ENCODE results near the gene CUL9.

DNA sequence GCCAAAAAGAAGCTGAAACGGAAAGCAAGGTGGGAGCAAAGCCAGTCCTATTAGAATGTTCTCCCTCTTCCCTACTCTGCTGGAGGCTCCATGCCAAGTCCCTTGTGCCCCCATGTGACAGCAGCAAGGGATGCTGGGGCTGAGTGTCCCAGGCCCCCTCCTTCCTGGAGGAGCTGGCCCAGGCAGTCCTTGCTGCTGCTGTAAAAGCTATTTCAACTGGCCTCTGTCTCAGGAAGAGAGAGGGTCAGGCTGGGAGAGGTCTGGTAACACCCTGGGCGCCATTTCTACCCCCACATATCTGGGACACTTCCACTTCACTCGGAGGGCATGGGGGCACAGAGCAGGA lies 86.3 kb downstream of the CUL9 start:
- TF ChIP-seq EZH2 (IDR thresholded peaks at IDR 0.05; ENCODE audit: borderline replicate concordance, low read depth, low read length, severe bottlenecking), result no peak
- TF ChIP-seq, protein P1, sequence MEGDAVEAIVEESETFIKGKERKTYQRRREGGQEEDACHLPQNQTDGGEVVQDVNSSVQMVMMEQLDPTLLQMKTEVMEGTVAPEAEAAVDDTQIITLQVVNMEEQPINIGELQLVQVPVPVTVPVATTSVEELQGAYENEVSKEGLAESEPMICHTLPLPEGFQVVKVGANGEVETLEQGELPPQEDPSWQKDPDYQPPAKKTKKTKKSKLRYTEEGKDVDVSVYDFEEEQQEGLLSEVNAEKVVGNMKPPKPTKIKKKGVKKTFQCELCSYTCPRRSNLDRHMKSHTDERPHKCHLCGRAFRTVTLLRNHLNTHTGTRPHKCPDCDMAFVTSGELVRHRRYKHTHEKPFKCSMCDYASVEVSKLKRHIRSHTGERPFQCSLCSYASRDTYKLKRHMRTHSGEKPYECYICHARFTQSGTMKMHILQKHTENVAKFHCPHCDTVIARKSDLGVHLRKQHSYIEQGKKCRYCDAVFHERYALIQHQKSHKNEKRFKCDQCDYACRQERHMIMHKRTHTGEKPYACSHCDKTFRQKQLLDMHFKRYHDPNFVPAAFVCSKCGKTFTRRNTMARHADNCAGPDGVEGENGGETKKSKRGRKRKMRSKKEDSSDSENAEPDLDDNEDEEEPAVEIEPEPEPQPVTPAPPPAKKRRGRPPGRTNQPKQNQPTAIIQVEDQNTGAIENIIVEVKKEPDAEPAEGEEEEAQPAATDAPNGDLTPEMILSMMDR (IDR thresholded peaks at IDR 0.05; ENCODE audit: borderline replicate concordance, extremely low read depth, low read length, poor library complexity, severe bottlenecking), result no peak
